ENCODE results near the gene SCAF1.

Gene SCAF1

DNA sequence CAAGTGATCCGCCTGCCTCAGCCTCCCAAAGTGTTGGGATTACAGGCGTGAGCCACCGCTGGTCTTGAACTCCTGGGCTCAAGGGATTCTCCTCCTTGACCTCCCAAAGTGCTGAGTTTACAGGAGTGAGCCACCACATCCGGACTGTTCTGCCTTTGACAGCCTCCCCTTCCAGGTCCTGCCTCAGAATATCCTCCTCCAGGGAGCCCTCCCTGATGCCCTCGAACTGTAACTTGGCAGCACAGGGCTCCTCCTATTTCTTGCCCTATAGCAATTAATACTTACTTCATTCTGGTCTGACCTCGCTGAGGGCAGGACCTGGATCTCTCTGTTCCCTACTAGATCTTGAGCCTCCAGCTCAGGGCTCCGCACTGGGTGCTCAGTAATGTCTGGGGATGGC lies 54.9 kb downstream of the SCAF1 start:
- no peak for FAIRE-seq
- no peak for DNase-seq (ENCODE audit: insufficient read length, low spot score)

- FAIRE-seq (no peak), DNase-seq (ENCODE audit: insufficient read length, low spot score) (no peak)
Observed at GRCh38 chr19:49699364-49699763, 57.4 kb downstream of the SCAF1 start.

GRCh38 chr19:49700563-49700962 lies 58.6 kb downstream of the SCAF1 start:
- FAIRE-seq (no peak), DNase-seq (ENCODE audit: insufficient read length, low spot score) (no peak)

GRCh38 chr19:49701271-49701786 lies 59.3 kb downstream of the SCAF1 start:
- FAIRE-seq (no peak), DNase-seq (ENCODE audit: insufficient read length, low spot score) (no peak)

- no peak for DNase-seq (ENCODE audit: insufficient read length, low spot score)
- FAIRE-seq = no peak
Observed at GRCh38 chr19:49704888-49705642, 63.1 kb downstream of the SCAF1 start.

- no peak for FAIRE-seq
Observed at GRCh38 chr19:49705919-49706318, 63.9 kb downstream of the SCAF1 start.

More at GRCh38 chr19:49705919-49706318, 63.9 kb downstream of the SCAF1 start:
- DNase-seq (ENCODE audit: insufficient read length, low spot score) = no peak
